Fibroblast of skin of scalp (primary cell): Measurements from ENCODE around the gene GRIA4.

Experiments
- DNase-seq: peaks from one replicate; pipeline ENCODE4 v3.0.0-alpha.2; 2013

GRIA4 gene

GRCh38 chr11:106014035-106014434 lies 404.2 kb downstream of the GRIA4 start:
- DNase-seq = no peak

GRCh38 chr11:106014620-106015019 lies 404.7 kb downstream of the GRIA4 start:
- no peak for DNase-seq

- no peak for DNase-seq
Observed at GRCh38 chr11:106015066-106015465, 405.2 kb downstream of the GRIA4 start.

GRCh38 chr11:106017093-106017492 lies 407.2 kb downstream of the GRIA4 start:
- no peak for DNase-seq

GRCh38 chr11:106021181-106021966 lies 411.5 kb downstream of the GRIA4 start:
- DNase-seq = peak; percentile 17

- peak; percentile 100 for DNase-seq
Observed at GRCh38 chr11:106021967-106022794, 412.3 kb downstream of the GRIA4 start, which contains the start of gene MSANTD4. Gene MSANTD4 (minus strand): TSS chr11:106022240. CDS start chr11:106010917, 11,323 bp downstream.

- no peak for DNase-seq
Observed at GRCh38 chr11:106022795-106023275, 413.0 kb downstream of the GRIA4 start.

GRCh38 chr11:106030609-106031008 lies 420.7 kb downstream of the GRIA4 start:
- DNase-seq = no peak

GRCh38 chr11:106031202-106031810 lies 421.4 kb downstream of the GRIA4 start:
- DNase-seq = no peak
